Spinal cord (tissue), 10 donors: ENCODE data around the gene ENTREP1. TPM values are rescaled to one million over a fixed set of nuclear protein-coding genes. Genes with fewer than 3 reads are reported as not detected.
A peak's percentile ranks its signal among the peaks of the same experiment; 100 is the strongest.

ENCODE experiments used
- DNase-seq, 6 donors: peaks; one replicate each; pipeline versions ENCODE4 v3.0.0 to v3.0.0-alpha.2; 2013 to 2015; ENCODE audit warnings: low spot score in 6 of 6, low read depth in 4 of 6
- H3K27ac ChIP-seq: one replicate; pipeline ENCODE4 v1.5.1; 2013; ENCODE audit warnings: low read depth, low read length, control low read depth
- H3K27me3 ChIP-seq: one replicate; pipeline ENCODE4 v1.6.1; 2013; ENCODE audit warnings: low read length; ENCODE audit not compliant: control insufficient read depth, insufficient read depth
- H3K36me3 ChIP-seq: one replicate; pipeline ENCODE4 v1.6.1; 2013; ENCODE audit warnings: low read length; ENCODE audit not compliant: control insufficient read depth, insufficient read depth
- H3K4me1 ChIP-seq: one replicate; pipeline ENCODE4 v1.6.1; 2013; ENCODE audit warnings: low read length; ENCODE audit not compliant: control insufficient read depth, insufficient read depth
- H3K4me3 ChIP-seq: one replicate; pipeline ENCODE4 v1.5.1; 2013; ENCODE audit warnings: low read depth, low read length, control low read depth
- H3K9me3 ChIP-seq: one replicate; pipeline ENCODE4 v1.6.1; 2013; ENCODE audit warnings: low read length; ENCODE audit not compliant: control insufficient read depth, insufficient read depth
- WGBS: methylation state at CpG from one replicate; pipeline ENCODE4 v1.1.5; 2013; ENCODE audit warnings: missing lambda C conversion rate; ENCODE audit not compliant: insufficient coverage; 5-methylcytosine and 5-hydroxymethylcytosine counted together
- polyA plus RNA-seq, 2 donors: library from polyadenylated mRNA; unstranded; fragments of 120-200 nt; gene quantifications; one replicate each; pipeline ENCODE4 v1.2.1, GENCODE V29; 2013; ENCODE audit not compliant: insufficient read length in 2 of 2
- total RNA-seq, 2 donors: library from RNA; depleted of rRNA in 1 of 2; stranded (reverse); fragments of 120-200 nt in 1 of 2; fragments of >200 nt in 1 of 2; gene quantifications; one replicate each; pipeline versions ENCODE4 v1.2.3 to v1.2.4, GENCODE V29; 2013 to 2014
- donor health status: healthy.

Gene ENTREP1
- total and polyA plus RNA-seq, 4 donors: 19.5 to 110 (median 63.0) TPM

- Histone ChIP-seq H3K9me3 (no peaks in the 10 kb centered on the region), H3K4me3 (no peak overlapping the region), H3K36me3 (peaks cover 16% of the 10 kb centered on the region), H3K27ac (no peak overlapping the region), H3K4me1 (peaks cover 5% of the 10 kb centered on the region), H3K27me3 (no peaks in the 10 kb centered on the region)
- no peak for DNase-seq
- 92% methylated on average over 4 of the region's 9 CpGs for WGBS
Measured at GRCh38 chr9:69379270-69379982, 54.4 kb downstream of the ENTREP1 start.

- no peak overlapping the region for H3K4me3 ChIP-seq
- H3K9me3 ChIP-seq: no peaks in the 10 kb centered on the region
- no peaks in the 10 kb centered on the region for H3K27me3 ChIP-seq
- H3K36me3 ChIP-seq: peaks cover 18% of the 10 kb centered on the region
- WGBS: no CpG with 5 or more reads among the region's 6 CpGs
- no peak overlapping the region for H3K27ac ChIP-seq
- peaks cover 5% of the 10 kb centered on the region for H3K4me1 ChIP-seq
- no peak for DNase-seq
Measured at GRCh38 chr9:69380301-69380700, 55.3 kb downstream of the ENTREP1 start.

- H3K27ac ChIP-seq: no peak overlapping the region
- no CpG with 5 or more reads among the region's 3 CpGs for whole genome bisulfite sequencing
- H3K27me3 ChIP-seq: no peaks in the 10 kb centered on the region
- H3K4me1 ChIP-seq: peaks cover 5% of the 10 kb centered on the region
- no peak for DNase-seq
- H3K4me3 ChIP-seq: no peak overlapping the region
- no peaks in the 10 kb centered on the region for H3K9me3 ChIP-seq
- peaks cover 21% of the 10 kb centered on the region for H3K36me3 ChIP-seq
Measured at GRCh38 chr9:69380811-69381210, 55.8 kb downstream of the ENTREP1 start.

- H3K9me3 ChIP-seq: no peaks in the 10 kb centered on the region
- peak in 4 of 6 donors; percentile 24 to 83 (median 64) for DNase-seq
- no peaks in the 10 kb centered on the region for H3K27me3 ChIP-seq
- H3K4me3 ChIP-seq: no peak overlapping the region
- H3K27ac ChIP-seq: peak overlapping the region; percentile 35
- H3K36me3 ChIP-seq: peaks cover 27% of the 10 kb centered on the region
- no peaks in the 10 kb centered on the region for H3K4me1 ChIP-seq
- 49% methylated on average over 3 of the region's 4 CpGs for WGBS
Measured at GRCh38 chr9:69382135-69382534, 57.1 kb downstream of the ENTREP1 start.

- WGBS: 78% methylated on average over 1 of the region's 6 CpGs
- H3K27me3 ChIP-seq: no peaks in the 10 kb centered on the region
- no peaks in the 10 kb centered on the region for H3K9me3 ChIP-seq
- no peak for DNase-seq
- no peak overlapping the region for H3K27ac ChIP-seq
- no peaks in the 10 kb centered on the region for H3K4me1 ChIP-seq
- H3K36me3 ChIP-seq: peaks cover 15% of the 10 kb centered on the region
- no peak overlapping the region for H3K4me3 ChIP-seq
Measured at GRCh38 chr9:69385581-69386033, 60.6 kb downstream of the ENTREP1 start.

- Histone ChIP-seq H3K27ac (no peak overlapping the region), H3K36me3 (peaks cover 17% of the 10 kb centered on the region), H3K4me3 (no peak overlapping the region), H3K27me3 (no peaks in the 10 kb centered on the region), H3K4me1 (peaks cover 4% of the 10 kb centered on the region), H3K9me3 (no peaks in the 10 kb centered on the region)
- DNase-seq: no peak
- 88% methylated on average over 3 of the region's 4 CpGs for WGBS
Measured at GRCh38 chr9:69386651-69387050, 61.6 kb downstream of the ENTREP1 start.

GRCh38 chr9:69388596-69388995, 63.6 kb downstream of the ENTREP1 start:
- Histone ChIP-seq H3K27me3 (no peaks in the 10 kb centered on the region), H3K4me1 (peaks cover 20% of the 10 kb centered on the region), H3K27ac (no peak overlapping the region), H3K36me3 (peaks cover 30% of the 10 kb centered on the region), H3K9me3 (no peaks in the 10 kb centered on the region), H3K4me3 (no peak overlapping the region)
- no peak for DNase-seq
- whole genome bisulfite sequencing: 100% methylated on average over 2 of the region's 3 CpGs

- no peak for DNase-seq
- Histone ChIP-seq H3K27ac (no peak overlapping the region), H3K9me3 (no peaks in the 10 kb centered on the region), H3K36me3 (peaks cover 31% of the 10 kb centered on the region), H3K4me1 (peaks cover 22% of the 10 kb centered on the region), H3K27me3 (no peaks in the 10 kb centered on the region), H3K4me3 (no peak overlapping the region)
- WGBS: 90% methylated on average over 2 of the region's 4 CpGs
Measured at GRCh38 chr9:69389437-69389995, 64.5 kb downstream of the ENTREP1 start.

- Histone ChIP-seq H3K9me3 (no peaks in the 10 kb centered on the region), H3K27me3 (no peaks in the 10 kb centered on the region), H3K4me3 (no peak overlapping the region), H3K36me3 (peaks cover 25% of the 10 kb centered on the region), H3K4me1 (peaks cover 39% of the 10 kb centered on the region), H3K27ac (no peak overlapping the region)
- DNase-seq: no peak
- WGBS: 97% methylated on average over 11 of the region's 11 CpGs
Measured at GRCh38 chr9:69391487-69391886, 66.5 kb downstream of the ENTREP1 start.

GRCh38 chr9:69391946-69392345, 66.9 kb downstream of the ENTREP1 start:
- H3K4me3 ChIP-seq: no peak overlapping the region
- peaks cover 40% of the 10 kb centered on the region for H3K4me1 ChIP-seq
- no peaks in the 10 kb centered on the region for H3K27me3 ChIP-seq
- H3K27ac ChIP-seq: no peak overlapping the region
- WGBS: 55% methylated on average over 6 of the region's 7 CpGs
- H3K9me3 ChIP-seq: no peaks in the 10 kb centered on the region
- H3K36me3 ChIP-seq: peaks cover 21% of the 10 kb centered on the region
- peak in 1 of 6 donors; percentile 56 for DNase-seq
